Fibroblast of pulmonary artery (primary cell): ENCODE data around the gene HADH.

Source experiments
- DNase-seq: peaks from one replicate; pipeline ENCODE4 v3.0.0-alpha.2; 2010; ENCODE audit warnings: low read depth
- H3K4me3 ChIP-seq: replicated peaks from 2 replicates; pipeline ENCODE4 v1.5.1; 2011; ENCODE audit warnings: low read depth, mild to moderate bottlenecking, control low read depth, low read length, moderate library complexity
- CTCF ChIP-seq: IDR thresholded peaks from 2 replicates; pipeline ENCODE4 v1.5.1; 2011; ENCODE audit warnings: mild to moderate bottlenecking, control low read depth, low read length, inconsistent platforms; ENCODE audit errors: missing control alignments

Gene HADH

GRCh38 chr4:108037884-108038283 is 48.2 kb downstream of the HADH start:
- TF ChIP-seq CTCF: no peak
- no peak overlapping the region for H3K4me3 ChIP-seq
- DNase-seq: no peak

GRCh38 chr4:108042927-108043326 is 53.2 kb downstream of the HADH start:
- DNase-seq: no peak
- no peak for TF ChIP-seq CTCF
- H3K4me3 ChIP-seq: no peak overlapping the region

- no peak overlapping the region for H3K4me3 ChIP-seq
- no peak for TF ChIP-seq CTCF
- DNase-seq: no peak
These were observed 53.8 kb downstream of the HADH start for GRCh38 chr4:108043526-108043925.

GRCh38 chr4:108044951-108045686 is 55.4 kb downstream of the HADH start:
- H3K4me3 ChIP-seq: no peak overlapping the region
- DNase-seq: no peak
- no peak for TF ChIP-seq CTCF

- TF ChIP-seq CTCF: no peak
- H3K4me3 ChIP-seq: no peak overlapping the region
- peak; percentile 19 for DNase-seq
These were observed 56.0 kb downstream of the HADH start for GRCh38 chr4:108045687-108046024.

- no peak overlapping the region for H3K4me3 ChIP-seq
- no peak for TF ChIP-seq CTCF
- no peak for DNase-seq
These were observed 57.5 kb downstream of the HADH start for GRCh38 chr4:108047199-108047598.

- DNase-seq: no peak
- H3K4me3 ChIP-seq: no peak overlapping the region
- TF ChIP-seq CTCF: no peak
These were observed 58.5 kb downstream of the HADH start for GRCh38 chr4:108048157-108048556.
